Astrocyte (in vitro differentiated cells and primary cell): ENCODE measurements around the gene VPS13D.

ENCODE experiments used
- CTCF ChIP-seq: IDR thresholded peaks from 2 replicates; pipeline ENCODE4 v1.5.1; 2011; ENCODE audit warnings: low read depth, mild to moderate bottlenecking, inconsistent platforms, low read length, moderate library complexity; ENCODE audit not compliant: insufficient read depth
- EZH2 ChIP-seq: IDR thresholded peaks from 2 replicates; pipeline ENCODE4 v1.6.1; 2012; ENCODE audit warnings: mild to moderate bottlenecking, low read length, inconsistent platforms; ENCODE audit not compliant: insufficient read depth

DNA sequence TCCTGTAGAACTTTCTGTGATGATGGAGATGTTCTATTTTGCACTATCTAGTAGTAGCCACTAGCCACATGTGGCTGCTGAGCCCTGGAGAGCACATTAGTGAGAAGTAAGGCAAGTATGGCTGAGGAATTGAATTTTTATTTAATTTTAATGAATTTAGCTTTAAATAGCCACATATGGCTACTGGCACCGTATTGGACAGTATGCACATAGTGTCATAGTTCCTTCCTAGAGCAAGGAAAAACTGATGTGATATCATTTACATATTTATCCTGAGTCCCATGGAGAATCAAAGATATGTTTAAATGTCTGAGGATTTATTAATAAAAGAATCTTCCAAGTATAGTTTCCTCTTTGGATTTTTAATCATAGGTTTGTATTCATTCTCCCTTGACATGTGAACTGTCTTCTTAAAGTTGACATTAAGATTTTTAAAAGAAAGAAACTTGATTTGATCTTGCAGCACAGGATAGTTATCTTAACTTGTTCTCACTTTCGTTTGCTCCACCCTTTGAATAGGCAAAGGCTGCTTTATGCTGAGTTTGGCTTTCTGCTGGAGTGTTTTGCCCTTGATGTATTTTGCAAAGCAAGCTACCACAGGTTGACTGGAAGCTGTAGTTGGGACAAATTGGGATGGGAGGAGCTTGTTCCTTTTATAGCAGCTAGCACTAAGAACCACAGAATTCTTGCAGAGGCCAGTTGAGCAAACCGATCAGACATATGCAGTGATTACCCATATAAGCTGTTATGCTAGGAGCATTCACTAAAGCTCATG lies 129.7 kb downstream of the VPS13D start:
- TF ChIP-seq EZH2 (no peak), CTCF (no peak)
